Measurements from ENCODE around the gene PPOX.

DNA sequence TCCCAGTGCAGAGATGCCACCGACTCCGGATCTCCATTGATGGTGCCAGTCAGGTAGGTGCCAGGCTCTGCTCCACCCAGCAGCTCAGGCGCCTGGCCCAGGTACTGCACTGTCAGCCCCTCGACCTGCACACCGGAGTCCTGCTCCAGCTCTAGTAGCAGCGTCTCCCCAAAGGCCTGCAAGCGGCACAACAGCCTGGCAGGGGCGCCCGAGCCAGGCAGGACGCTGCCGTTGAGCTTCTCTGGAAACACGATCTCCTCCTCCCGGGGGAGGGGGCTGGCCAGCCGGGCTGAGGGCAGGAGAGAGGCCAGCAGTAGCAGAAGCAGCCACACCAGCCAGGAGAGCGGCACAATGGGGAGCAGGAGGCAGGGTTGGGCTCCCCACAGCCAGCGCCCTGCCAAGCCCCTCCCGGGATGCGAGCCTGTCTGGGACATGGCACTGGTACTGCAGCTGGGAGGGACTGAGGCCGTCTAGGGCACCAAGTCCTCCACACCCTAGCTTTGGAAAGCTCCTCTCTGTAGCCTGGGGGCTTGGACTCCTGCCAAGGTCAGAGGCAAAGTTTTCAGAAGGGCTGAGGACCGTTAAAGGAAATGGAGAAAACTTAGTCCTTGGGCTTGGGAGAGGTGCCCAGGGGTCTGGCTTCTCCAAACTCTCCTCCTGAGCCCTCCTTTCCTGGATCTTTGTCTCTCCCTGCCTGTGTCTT lies 32.1 kb downstream of the PPOX start:
- no peak for TF ChIP-seq POLR2AphosphoS5 (IDR thresholded peaks at IDR 0.05)
- no peak for TF ChIP-seq CTCF (IDR thresholded peaks at IDR 0.05)
